Stimulated activated CD8-positive, alpha-beta memory T cell treated with anti-CD3 and anti-CD28 coated beads, Interleukin-4, amount 100 ng/mL, for 24 hours (primary cell): ENCODE measurements around the gene FZD7.

Source experiments
- DNase-seq: peaks from one replicate; pipeline ENCODE4 v3.0.0-alpha.2; 2020; ENCODE audit warnings: low read depth

FZD7 gene

DNA sequence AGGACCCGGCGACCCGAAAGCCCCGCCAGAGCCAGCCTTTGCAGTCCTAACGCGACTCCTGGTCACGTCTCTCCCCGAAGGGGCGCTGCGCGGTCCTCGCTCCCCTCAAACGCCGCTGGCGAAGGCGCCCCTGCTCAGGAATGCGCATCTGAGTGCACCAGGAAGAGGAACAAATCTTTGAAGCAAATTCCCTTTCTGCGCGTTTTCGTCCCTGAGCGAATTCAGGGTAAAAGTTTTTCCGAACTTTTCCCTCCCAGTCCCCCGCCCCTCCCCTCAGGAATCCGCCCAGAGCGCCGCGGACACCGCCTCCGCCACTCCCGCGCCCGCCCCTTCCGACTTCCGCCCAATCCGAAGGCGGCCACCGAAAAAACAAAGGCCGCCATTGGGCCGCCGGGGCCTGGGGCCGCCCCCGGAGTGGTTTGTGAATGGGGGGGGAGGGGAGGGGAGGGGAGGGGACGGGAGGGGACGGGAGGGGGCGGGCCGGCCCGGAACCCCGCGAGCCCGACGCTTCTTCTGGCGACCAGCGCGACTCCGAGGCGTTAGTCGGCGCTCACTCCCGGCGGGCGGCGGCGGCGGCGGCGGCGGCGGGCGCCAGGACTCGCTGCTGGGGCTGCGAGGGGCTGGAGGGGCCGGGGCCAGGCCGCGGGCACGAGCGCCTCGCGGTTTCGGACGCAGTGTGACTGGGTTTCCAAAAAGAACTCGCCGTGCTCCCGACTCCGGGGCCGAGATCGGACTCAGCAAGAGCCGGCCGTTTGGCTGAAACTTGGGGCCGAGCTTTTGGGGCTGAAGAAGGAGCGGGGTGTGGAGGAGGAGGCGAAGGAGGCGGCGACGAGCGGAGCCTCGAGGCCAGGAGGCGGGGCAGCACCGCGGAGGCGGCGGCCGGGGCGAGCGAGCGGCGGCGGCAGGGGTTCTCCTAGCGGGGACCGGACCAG, at the start of gene FZD7:
TSS of gene FZD7 (plus strand) at position 539 of the 932 bp plus-strand sequence. CDS start 793 bp downstream, outside the sequence.
- DNase-seq: peak; percentile 73

- no peak for DNase-seq
Measured at GRCh38 chr2:201984333-201984732, 49.3 kb upstream of the FZD7 start.

DNA sequence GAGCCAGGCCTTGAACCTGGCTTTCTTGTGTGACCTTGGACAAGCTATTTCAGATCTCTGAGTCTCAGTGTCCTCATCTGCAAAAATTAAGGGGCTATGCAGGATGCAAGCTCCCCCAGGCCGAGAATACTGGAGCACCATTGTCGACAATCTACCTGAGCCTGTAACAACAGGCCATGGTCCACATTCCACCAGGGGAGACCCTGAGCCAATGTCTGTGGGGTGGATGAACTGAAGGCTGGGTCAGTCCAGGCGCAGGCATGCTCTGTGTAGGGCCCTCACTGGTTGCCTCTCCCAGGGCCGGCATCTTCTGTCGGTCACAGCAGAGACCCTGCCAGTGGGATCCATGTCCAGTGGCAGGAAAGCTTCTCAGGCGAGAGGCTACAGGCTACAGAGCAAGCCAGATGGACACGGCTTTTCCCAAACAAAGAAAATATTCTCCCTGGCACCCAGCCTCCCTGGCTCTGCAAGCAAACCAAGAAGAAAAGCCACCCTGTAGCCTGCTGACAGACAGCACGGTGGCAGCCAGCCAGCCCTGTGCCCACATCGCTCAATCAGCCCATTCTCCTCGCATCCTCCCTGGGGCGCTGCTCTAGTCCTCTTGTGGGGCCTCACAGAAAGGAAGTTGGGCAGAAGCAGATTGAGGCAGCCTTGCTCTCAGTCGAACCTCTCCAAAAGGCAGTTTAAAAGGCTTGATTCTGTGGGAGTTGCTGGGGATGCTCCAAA, 48.7 kb upstream of the FZD7 start:
- no peak for DNase-seq

DNA sequence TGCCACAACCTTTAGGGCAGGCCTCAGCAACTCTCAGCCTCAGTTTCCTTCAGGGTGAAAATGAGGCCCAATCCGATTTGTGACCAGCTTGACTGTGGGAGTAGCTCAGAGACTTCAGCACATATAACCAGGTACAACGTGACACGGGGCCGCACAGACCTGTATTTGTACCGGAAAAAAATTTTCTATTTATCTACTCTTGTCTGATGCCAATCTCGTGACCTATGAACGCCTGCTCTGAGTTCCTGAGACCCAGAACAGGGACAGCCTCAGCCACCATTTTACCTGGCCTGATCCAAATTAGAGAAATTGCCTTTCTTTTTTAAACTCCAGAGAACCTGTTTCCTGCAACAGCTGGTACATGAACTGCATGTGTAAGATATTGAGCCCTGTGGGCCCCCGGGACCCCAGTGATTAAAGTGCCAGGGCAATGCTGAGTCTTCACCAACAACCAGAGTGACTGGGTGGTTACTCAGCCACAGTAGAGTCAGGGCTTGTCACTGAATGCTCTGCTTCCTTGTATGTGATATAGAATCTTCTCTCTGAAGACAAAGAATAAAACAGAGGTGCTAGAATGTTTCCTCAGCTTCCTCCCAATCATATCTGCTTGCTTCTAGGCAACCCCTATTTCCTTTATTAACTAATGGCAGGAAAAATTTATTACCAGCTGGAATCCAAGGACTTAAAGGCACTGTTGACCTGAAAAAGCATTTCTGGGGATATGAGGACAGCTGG, 47.8 kb upstream of the FZD7 start:
- no peak for DNase-seq

GRCh38 chr2:201986463-201986735, 47.3 kb upstream of the FZD7 start:
- no peak for DNase-seq

DNA sequence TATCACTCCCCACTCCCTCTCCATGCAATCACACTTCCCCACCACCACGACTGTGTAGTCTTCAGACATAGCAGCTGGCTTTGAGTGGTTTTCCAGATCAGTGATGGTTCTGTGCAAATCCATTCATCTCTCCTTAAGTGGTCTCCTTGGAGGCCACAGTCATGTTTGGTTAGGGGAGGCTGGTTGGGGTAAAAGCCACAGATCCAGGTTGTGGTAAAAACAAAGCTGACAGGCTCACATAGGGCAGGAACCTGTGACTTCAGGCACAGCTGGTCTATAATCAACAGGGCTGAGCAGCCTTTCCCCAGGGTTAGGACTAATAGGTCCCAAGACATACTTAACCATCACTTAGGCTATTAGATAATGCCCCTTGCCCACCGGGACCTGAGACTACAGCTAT, 46.2 kb upstream of the FZD7 start:
- no peak for DNase-seq

- DNase-seq: no peak
Measured at GRCh38 chr2:201990069-201990468, 43.6 kb upstream of the FZD7 start.

DNA sequence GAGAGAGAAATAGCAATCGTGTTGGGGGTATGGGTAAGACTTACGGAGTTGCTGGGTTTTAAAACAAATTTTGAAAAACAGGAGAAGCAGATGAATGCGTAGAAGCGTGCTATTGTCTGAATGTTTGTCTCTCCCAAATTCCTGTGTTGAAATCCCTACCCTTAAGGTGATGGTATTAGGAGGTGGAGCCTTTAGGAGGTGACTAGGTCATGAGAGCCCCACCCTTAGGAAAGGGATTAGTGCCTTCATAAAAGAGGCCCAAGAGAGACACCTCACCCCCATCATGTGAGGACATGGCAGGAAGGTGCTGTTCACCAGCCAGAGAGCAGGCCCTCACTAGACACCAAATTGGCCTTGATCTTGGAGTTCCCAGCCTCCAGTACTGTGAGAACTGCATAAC, 40.7 kb upstream of the FZD7 start:
- no peak for DNase-seq

- DNase-seq: no peak
Measured at GRCh38 chr2:201994973-201995638, 38.5 kb upstream of the FZD7 start.

GRCh38 chr2:201996006-201996405, 37.6 kb upstream of the FZD7 start:
- DNase-seq: no peak

- DNase-seq: no peak
Measured at GRCh38 chr2:201996679-201997314, 36.9 kb upstream of the FZD7 start.

- no peak for DNase-seq
Measured at GRCh38 chr2:201999279-201999678, 34.4 kb upstream of the FZD7 start.

- DNase-seq: no peak
Measured at GRCh38 chr2:202001826-202002225, 31.8 kb upstream of the FZD7 start.

GRCh38 chr2:202002381-202002780, 31.3 kb upstream of the FZD7 start:
- DNase-seq: no peak

GRCh38 chr2:202005272-202005887, 28.3 kb upstream of the FZD7 start:
- no peak for DNase-seq

- no peak for DNase-seq
Measured at GRCh38 chr2:202006301-202006700, 27.4 kb upstream of the FZD7 start.

DNA sequence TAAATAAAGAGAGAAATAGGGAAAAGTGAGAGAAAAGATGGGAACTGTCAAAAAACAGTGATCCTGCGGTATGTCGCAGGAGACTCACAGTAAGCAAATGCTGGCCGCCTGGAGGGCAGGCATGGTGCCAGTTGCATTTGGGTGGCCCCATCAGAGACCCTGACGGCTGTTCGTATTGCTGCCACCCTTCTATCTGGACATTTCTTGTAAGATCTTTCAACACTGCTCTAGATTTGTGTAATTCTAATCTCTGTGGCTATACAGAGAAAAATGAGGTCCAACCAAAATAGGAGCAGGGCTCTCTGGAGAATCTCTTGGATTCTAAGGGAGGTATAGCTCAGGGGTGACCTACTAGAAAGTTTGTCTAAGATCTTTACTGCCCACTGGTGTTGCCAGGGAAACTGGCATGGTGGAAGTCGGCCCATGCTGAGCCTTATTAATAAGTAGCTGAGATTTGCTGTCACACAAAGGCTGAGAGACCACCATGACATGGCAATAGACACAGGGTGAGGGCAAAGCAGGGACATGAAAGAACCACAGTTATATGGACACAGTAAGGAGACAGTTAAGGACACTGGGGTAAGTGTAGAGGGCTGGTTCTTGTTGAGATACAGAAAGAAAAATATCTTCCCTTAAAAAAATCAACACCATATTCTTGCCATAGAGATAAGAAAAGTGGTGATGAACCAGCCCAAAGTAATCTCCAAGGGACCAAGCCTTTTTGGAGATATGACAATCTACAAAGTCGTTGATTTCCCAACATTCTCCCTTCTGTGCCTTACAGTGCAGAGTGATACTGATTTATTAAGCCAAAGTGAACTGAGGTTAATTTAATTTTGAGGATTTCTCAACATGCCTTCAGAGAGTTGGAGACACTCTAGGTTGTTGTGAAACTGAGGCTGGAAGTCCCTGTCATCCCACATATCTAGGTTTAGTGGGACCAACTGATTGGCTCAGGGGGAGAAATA, 26.4 kb upstream of the FZD7 start:
- no peak for DNase-seq

DNA sequence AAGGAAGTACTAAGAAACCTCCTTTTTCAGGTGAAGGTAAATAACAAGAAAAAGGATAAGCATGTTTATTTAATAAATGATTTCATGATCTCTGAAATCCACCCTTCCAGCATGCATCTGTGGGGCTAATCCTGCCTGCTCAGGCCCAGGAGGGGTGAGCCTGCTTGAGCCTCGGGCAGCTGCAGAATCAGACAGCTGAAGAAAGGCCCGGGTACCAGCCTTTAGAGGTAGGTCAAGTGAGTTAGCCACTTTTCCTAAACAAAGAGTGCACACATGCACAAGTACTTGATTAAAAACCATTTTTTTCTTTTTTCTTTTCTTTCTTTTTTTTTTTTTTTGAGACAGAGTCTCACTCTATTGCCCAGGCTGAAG, 25.7 kb upstream of the FZD7 start:
- DNase-seq: no peak

GRCh38 chr2:202009019-202009481, 24.6 kb upstream of the FZD7 start:
- no peak for DNase-seq

DNA sequence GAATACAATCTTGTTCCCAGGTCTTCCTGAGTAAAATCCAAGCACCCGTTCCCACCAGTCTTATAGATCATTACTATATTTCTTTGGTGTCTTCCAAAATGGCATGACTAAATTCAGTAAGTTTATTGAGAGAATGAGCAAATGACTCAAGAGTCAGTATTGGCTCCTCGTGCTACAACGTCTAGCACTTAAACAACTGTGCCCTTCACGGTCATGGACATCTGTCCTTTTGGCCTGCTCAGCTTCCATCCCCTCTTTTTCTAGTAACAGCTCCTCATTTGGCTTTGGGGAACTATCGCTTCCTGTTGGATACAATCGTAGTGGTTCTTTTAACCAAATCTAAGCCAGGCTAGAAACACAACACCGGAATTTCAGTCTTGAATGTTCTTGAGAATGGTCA, 24.1 kb upstream of the FZD7 start:
- no peak for DNase-seq
